Measurements from ENCODE around the gene SEPTIN11. TPM values are rescaled to one million over a fixed set of nuclear protein-coding genes. Genes with fewer than 3 reads are reported as not detected.

Gene SEPTIN11
- total and polyA plus RNA-seq, 9 of the 15 experiments (the other 6 are each of a cell fraction or from before 2014, with no cell fraction given): 25.7 to 142 (median 84.3) TPM

GRCh38 chr4:76948443-76949275 lies 893 bp upstream of the SEPTIN11 start:
- intact Hi-C loops (cut with micrococcal nuclease) (loop anchor here (1.0 to 5.0 kb wide), 3 partner anchors 34 to 254 kb away; partner anchors contain the start of gene CCNG2), in situ Hi-C loops (cut with MboI) (no loop called here)
- peaks cover 97% of the 10 kb centered on the region for H3K79me2 ChIP-seq (ENCODE audit: control insufficient read depth, insufficient read depth, low read length)
- H3K9me1 ChIP-seq (ENCODE audit: control insufficient read depth, insufficient read depth, low read length): no peaks in the 10 kb centered on the region
- CTCF ChIA-PET (ENCODE audit: low intra/inter-chr PET ratio): no interaction called here
- POLR2A ChIA-PET: interaction anchor here (0.6 to 1.2 kb wide), 3 partner anchors 18 to 275 kb away, joined by 3 to 4 read pairs (median 3); no protein-coding TSS in a partner anchor
- TSS peak; percentile 51 for BruUV-seq (replicated peaks)
- ATAC-seq (peak; percentile 67), DNase-seq (ENCODE audit: extremely low read depth in 1 of 4, low spot score in 3 of 4) (peak; percentile 78 to 93 (median 86)), FAIRE-seq (peak; percentile 77)
- peak overlapping the region; percentile 93 for H3K4me2 ChIP-seq (ENCODE audit: insufficient read depth, low read length)
- no peaks in the 10 kb centered on the region for H3K27me3 ChIP-seq (ENCODE audit: control insufficient read depth in 2 of 2, insufficient read depth in 2 of 2, low read length in 2 of 2)
- no peaks in the 10 kb centered on the region for H3K9me3 ChIP-seq (replicated peaks; ENCODE audit: control insufficient read depth, insufficient read depth, low read depth, low read length)
- peak overlapping the region; percentile 80 for H3K4me3 ChIP-seq
- peaks cover 29% of the 10 kb centered on the region for H3K36me3 ChIP-seq (ENCODE audit: control insufficient read depth, insufficient read depth, low read length)
- H2AFZ ChIP-seq (ENCODE audit: low read depth, low read length): peak overlapping the region; percentile 95
- peak overlapping the region; percentile 82 to 98 for H3K9ac ChIP-seq (ENCODE audit: insufficient read depth in 1 of 2, low read depth in 2 of 2, low read length in 2 of 2)
- peak overlapping the region; percentile 82 for H3K27ac ChIP-seq (ENCODE audit: extremely low read depth, low read depth, low read length)
- under 1% methylated on average over 47 of the region's 60 CpGs for WGBS (ENCODE audit: insufficient coverage, low coverage, missing lambda C conversion rate)
- H4K20me1 ChIP-seq (replicated peaks; ENCODE audit: control insufficient read depth, insufficient read depth, low read length): 0 out of 2 replicates have a peak, but pooled peaks cover 18% of the 10 kb centered on the region
- H3K4me1 ChIP-seq (replicated peaks in 1 of 2; ENCODE audit: control insufficient read depth in 2 of 2, insufficient read depth in 2 of 2, low read length in 2 of 2): peaks cover 39 to 54% of the 10 kb centered on the region in 2 experiments
- TF ChIP-seq ZSCAN29 (IDR thresholded peaks at IDR 0.05): no peak
- TF ChIP-seq BDP1 (IDR thresholded peaks at IDR 0.05; ENCODE audit: insufficient read depth, insufficient read length): no peak
- TF ChIP-seq ZKSCAN3 (CRISPR knock-in tag; IDR thresholded peaks at IDR 0.05): no peak
- TF ChIP-seq U2AF1 (optimal IDR thresholded peaks at IDR 0.05; ENCODE audit: low read depth, low read length): no peak
- no peak for TF ChIP-seq ZNF316 (IDR thresholded peaks at IDR 0.05)
- no peak for TF ChIP-seq OTX1 (CRISPR knock-in tag; IDR thresholded peaks at IDR 0.05)
- TF ChIP-seq POU5F1 (IDR thresholded peaks at IDR 0.05; ENCODE audit: borderline replicate concordance, low read depth, low read length, partially characterized antibody): no peak
- no peak for TF ChIP-seq ZNF212 (CRISPR knock-in tag; IDR thresholded peaks at IDR 0.05)
- TF ChIP-seq TFE3 (CRISPR knock-in tag; IDR thresholded peaks at IDR 0.05): no peak
- TF ChIP-seq TFAP4 (CRISPR knock-in tag; IDR thresholded peaks at IDR 0.05; ENCODE audit: borderline replicate concordance): peak; percentile 80; the same call in 1 of the 2 replicates
- TF ChIP-seq ZNF57 (CRISPR knock-in tag; IDR thresholded peaks at IDR 0.05): no peak
- TF ChIP-seq CAMTA2 (CRISPR knock-in tag; conservative IDR thresholded peaks at IDR 0.05): no peak
- peak; percentile 79 for TF ChIP-seq ZBTB1 (CRISPR knock-in tag; IDR thresholded peaks at IDR 0.05; ENCODE audit: borderline replicate concordance, low read depth)
- peak; percentile 63 for TF ChIP-seq FOXP1 (CRISPR knock-in tag; IDR thresholded peaks at IDR 0.05)
- peak; percentile 81 for TF ChIP-seq RBFOX2 (IDR thresholded peaks at IDR 0.05; ENCODE audit: low read depth, low read length)
- no peak for TF ChIP-seq TOE1 (IDR thresholded peaks at IDR 0.05; ENCODE audit: borderline replicate concordance)
- no peak for TF ChIP-seq TOE1 (CRISPR knock-in tag; IDR thresholded peaks at IDR 0.05; ENCODE audit: borderline replicate concordance, low read depth)
- no peak for TF ChIP-seq CHD4 (IDR thresholded peaks at IDR 0.05; ENCODE audit: insufficient read depth, insufficient replicate concordance, low read depth, low read length, poor library complexity, severe bottlenecking)
- no peak for TF ChIP-seq ZNF584 (CRISPR knock-in tag; IDR thresholded peaks at IDR 0.05; ENCODE audit: low read depth)
